HUES48 (cell line): ENCODE measurements around the gene CTXN3.

Experiments used
- H3K27ac ChIP-seq: one replicate; pipeline ENCODE4 v1.7.0; 2013; ENCODE audit warnings: low read depth, low read length, inconsistent platforms
- H3K27me3 ChIP-seq: 2 replicates; pipeline ENCODE4 v1.6.1; 2013; ENCODE audit warnings: mild to moderate bottlenecking, low read length; ENCODE audit not compliant: control insufficient read depth, insufficient read depth
- H3K36me3 ChIP-seq: 2 replicates; pipeline ENCODE4 v1.6.1; 2013; ENCODE audit warnings: low read length; ENCODE audit not compliant: control insufficient read depth, insufficient read depth
- H3K4me1 ChIP-seq: 2 replicates; pipeline ENCODE4 v1.6.1; 2013; ENCODE audit warnings: mild to moderate bottlenecking, low read length; ENCODE audit not compliant: control insufficient read depth, insufficient read depth
- H3K4me3 ChIP-seq: 2 replicates; pipeline ENCODE4 v1.5.1; 2013; ENCODE audit warnings: mild to moderate bottlenecking, low read depth, low read length
- H3K9ac ChIP-seq: 2 replicates; pipeline ENCODE4 v1.6.1; 2013; ENCODE audit warnings: mild to moderate bottlenecking, low read depth, low read length, moderate library complexity
- H3K9me3 ChIP-seq: 2 replicates; pipeline ENCODE4 v1.6.1; 2013; ENCODE audit warnings: low read length; ENCODE audit not compliant: control insufficient read depth, insufficient read depth

CTXN3 gene

GRCh38 chr5:127649018-127649439 is at the start of gene CTXN3:
TSS of gene CTXN3 (plus strand) at chr5:127649082. CDS start at chr5:127657522, 8,440 bp downstream.
- Histone ChIP-seq H3K36me3 (no peaks in the 10 kb centered on the region), H3K27ac (no peak within 1 kb of the TSS), H3K27me3 (no peaks in the 10 kb centered on the region), H3K9me3 (no peaks in the 10 kb centered on the region), H3K4me1 (peaks cover 20% of the 10 kb centered on the region), H3K4me3 (no peak within 1 kb of the TSS), H3K9ac (no peak within 1 kb of the TSS)

- Histone ChIP-seq H3K36me3 (no peaks in the 10 kb centered on the region), H3K4me1 (no peaks in the 10 kb centered on the region; the same call in 1 of the 2 replicates), H3K27ac (no peak overlapping the region), H3K9ac (no peak overlapping the region), H3K27me3 (no peaks in the 10 kb centered on the region), H3K4me3 (no peak overlapping the region), H3K9me3 (no peaks in the 10 kb centered on the region)
Measured at GRCh38 chr5:127599320-127599719, 49.6 kb upstream of the CTXN3 start.

- Histone ChIP-seq H3K4me3 (no peak overlapping the region), H3K27ac (no peak overlapping the region), H3K36me3 (no peaks in the 10 kb centered on the region), H3K27me3 (no peaks in the 10 kb centered on the region), H3K9ac (no peak overlapping the region), H3K9me3 (no peaks in the 10 kb centered on the region), H3K4me1 (no peaks in the 10 kb centered on the region; the same call in 1 of the 2 replicates)
Measured at GRCh38 chr5:127599847-127600246, 49.0 kb upstream of the CTXN3 start.

- no peaks in the 10 kb centered on the region for H3K27me3 ChIP-seq
- no peaks in the 10 kb centered on the region for H3K9me3 ChIP-seq
- H3K9ac ChIP-seq, result no peak overlapping the region
- no peaks in the 10 kb centered on the region for H3K36me3 ChIP-seq
- H3K4me1 ChIP-seq, result no peaks in the 10 kb centered on the region; the same call in 1 of the 2 replicates
- no peak overlapping the region for H3K27ac ChIP-seq
- H3K4me3 ChIP-seq, result no peak overlapping the region
Measured at GRCh38 chr5:127601111-127601510, 47.8 kb upstream of the CTXN3 start.

GRCh38 chr5:127601601-127602000 is 47.3 kb upstream of the CTXN3 start:
- Histone ChIP-seq H3K36me3 (no peaks in the 10 kb centered on the region), H3K9me3 (no peaks in the 10 kb centered on the region), H3K4me1 (no peaks in the 10 kb centered on the region; the same call in 1 of the 2 replicates)

GRCh38 chr5:127602481-127602880 is 46.4 kb upstream of the CTXN3 start:
- H3K27me3 ChIP-seq, result no peaks in the 10 kb centered on the region
- no peak overlapping the region for H3K4me3 ChIP-seq
- H3K27ac ChIP-seq, result no peak overlapping the region
- no peak overlapping the region for H3K9ac ChIP-seq
- H3K36me3 ChIP-seq, result no peaks in the 10 kb centered on the region
- H3K4me1 ChIP-seq, result no peaks in the 10 kb centered on the region; the same call in 1 of the 2 replicates
- no peaks in the 10 kb centered on the region for H3K9me3 ChIP-seq

More at GRCh38 chr5:127601601-127602000, 47.3 kb upstream of the CTXN3 start:
- Histone ChIP-seq H3K27me3 (no peaks in the 10 kb centered on the region), H3K4me3 (no peak overlapping the region), H3K9ac (no peak overlapping the region), H3K27ac (no peak overlapping the region)

GRCh38 chr5:127602896-127603844 is 45.7 kb upstream of the CTXN3 start:
- H3K36me3 ChIP-seq, result no peaks in the 10 kb centered on the region
- H3K4me3 ChIP-seq, result no peak overlapping the region
- H3K27ac ChIP-seq, result no peak overlapping the region
- H3K9ac ChIP-seq, result no peak overlapping the region
- no peaks in the 10 kb centered on the region for H3K9me3 ChIP-seq
- no peaks in the 10 kb centered on the region; the same call in 1 of the 2 replicates for H3K4me1 ChIP-seq
- H3K27me3 ChIP-seq, result no peaks in the 10 kb centered on the region

- Histone ChIP-seq H3K36me3 (no peaks in the 10 kb centered on the region), H3K27me3 (no peaks in the 10 kb centered on the region), H3K4me1 (no peaks in the 10 kb centered on the region; the same call in 1 of the 2 replicates), H3K27ac (no peak overlapping the region), H3K9me3 (no peaks in the 10 kb centered on the region), H3K9ac (no peak overlapping the region), H3K4me3 (no peak overlapping the region)
Measured at GRCh38 chr5:127608077-127608660, 40.7 kb upstream of the CTXN3 start.

- Histone ChIP-seq H3K9ac (no peak overlapping the region), H3K36me3 (no peaks in the 10 kb centered on the region), H3K4me1 (no peaks in the 10 kb centered on the region), H3K27ac (no peak overlapping the region), H3K27me3 (no peaks in the 10 kb centered on the region), H3K9me3 (no peaks in the 10 kb centered on the region), H3K4me3 (no peak overlapping the region)
Measured at GRCh38 chr5:127609011-127609410, 39.9 kb upstream of the CTXN3 start.

GRCh38 chr5:127609957-127610356 is 38.9 kb upstream of the CTXN3 start:
- Histone ChIP-seq H3K9ac (no peak overlapping the region), H3K4me1 (no peaks in the 10 kb centered on the region), H3K27me3 (no peaks in the 10 kb centered on the region), H3K9me3 (no peaks in the 10 kb centered on the region), H3K36me3 (no peaks in the 10 kb centered on the region), H3K4me3 (no peak overlapping the region), H3K27ac (no peak overlapping the region)
